ENCODE measurements around the gene DYNC1I2.

The DYNC1I2 gene

DNA sequence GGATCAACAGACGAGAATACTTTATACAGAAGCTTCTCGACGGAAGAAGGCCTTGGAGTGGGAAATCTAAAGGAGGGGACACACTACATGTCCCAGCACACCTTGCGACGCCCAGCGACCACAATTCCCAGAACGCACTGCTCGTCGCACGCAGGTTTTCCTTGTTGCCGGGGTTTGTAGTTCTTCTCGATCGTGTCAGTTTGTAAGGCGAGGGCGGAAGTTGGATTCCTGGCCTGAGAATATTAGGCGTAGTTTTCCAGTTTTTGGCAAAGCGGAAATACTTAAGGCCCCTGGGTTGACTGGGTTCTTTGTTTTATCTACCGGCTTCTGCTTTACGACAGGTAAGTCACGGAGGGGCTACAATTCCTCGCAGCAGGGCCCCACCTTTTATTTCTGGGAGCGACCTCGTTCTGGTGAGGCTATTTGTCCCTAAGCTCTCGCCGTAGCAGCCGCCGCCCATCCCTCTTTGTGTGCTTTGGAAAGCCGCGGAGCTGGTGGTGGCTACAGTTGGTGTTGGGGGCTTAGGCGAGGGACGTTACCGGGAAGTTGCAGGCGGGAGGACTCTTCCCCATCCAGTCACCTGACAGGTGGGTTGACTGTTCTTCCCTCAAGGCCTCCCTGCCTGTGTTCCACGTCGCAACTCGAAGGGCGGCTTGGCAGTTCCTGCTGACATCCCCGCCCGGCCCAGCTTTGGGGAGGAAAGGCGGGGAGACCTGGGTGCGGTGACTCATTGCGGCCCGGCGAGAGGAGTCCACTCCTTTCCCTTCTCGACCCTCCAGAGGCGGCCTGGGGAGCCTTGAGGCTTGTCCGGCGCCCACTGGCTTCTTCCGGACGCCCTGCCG is at the start of gene DYNC1I2:
DYNC1I2 (plus strand) TSS at position 183 of the 842 bp plus-strand sequence. CDS start 2,687 bp downstream, outside the sequence.
- peak; percentile 76 for DNase-seq (ENCODE audit: low spot score)

DNA sequence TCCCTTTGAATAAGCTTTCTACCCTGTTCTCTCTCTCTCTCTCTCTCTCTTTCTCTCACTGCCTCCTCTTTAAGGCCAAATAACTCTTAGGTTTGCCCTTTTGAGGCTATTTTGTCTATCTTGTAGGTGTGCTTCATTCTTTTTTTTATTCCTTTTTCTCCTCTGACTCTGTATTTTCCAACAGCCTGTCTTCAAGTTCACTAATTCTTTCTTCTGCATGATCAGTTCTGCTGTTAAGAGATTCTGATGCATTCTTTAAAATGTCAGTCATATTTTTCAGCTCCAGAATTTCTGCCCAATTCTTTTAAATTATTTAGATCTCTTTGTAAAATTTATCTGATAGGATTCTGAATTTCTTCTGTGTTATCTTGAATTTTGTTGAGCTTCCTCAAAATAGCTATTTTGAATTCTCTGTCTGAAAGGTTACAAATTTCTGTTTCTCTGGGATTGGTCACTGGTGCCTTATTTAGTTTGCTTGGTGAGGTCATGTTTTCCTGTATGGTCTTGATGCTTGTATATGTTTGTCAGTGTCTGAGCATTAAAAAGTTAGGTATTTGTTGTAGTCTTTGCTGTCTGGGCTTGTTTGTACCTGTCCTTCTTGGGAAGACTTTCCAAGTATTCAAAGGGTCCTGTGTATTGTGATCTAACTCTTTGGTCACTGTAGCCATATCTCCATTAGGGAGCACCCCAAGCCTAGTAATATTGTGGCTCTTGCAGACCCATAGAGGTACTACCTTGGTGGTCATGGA is 35.4 kb upstream of the DYNC1I2 start:
- DNase-seq (ENCODE audit: low spot score), result no peak

- no peak for DNase-seq (ENCODE audit: low spot score)
These were observed 34.9 kb upstream of the DYNC1I2 start for GRCh38 chr2:171652416-171652785.

DNA sequence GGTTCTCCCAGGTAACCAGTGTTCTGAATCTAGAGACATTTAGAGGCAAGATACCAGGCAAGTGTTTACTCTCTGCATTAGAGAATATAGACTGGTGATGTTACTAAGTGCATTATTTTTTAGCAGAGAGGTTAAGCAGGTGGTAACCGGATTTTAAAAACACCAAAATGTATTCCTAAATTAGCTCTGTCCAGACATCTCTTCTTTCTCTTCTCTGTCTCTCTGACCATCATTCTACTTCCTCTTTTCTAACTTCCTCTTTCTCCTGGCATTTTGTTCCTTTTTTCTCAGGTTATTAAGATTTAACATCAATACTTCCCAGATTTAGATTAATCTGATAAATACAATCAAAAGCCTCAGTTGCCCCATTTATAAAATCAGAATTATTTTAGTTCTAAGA is 31.7 kb upstream of the DYNC1I2 start:
- no peak for DNase-seq (ENCODE audit: low spot score)

GRCh38 chr2:171667041-171667440 is 20.2 kb upstream of the DYNC1I2 start:
- DNase-seq (ENCODE audit: low spot score), result no peak

DNA sequence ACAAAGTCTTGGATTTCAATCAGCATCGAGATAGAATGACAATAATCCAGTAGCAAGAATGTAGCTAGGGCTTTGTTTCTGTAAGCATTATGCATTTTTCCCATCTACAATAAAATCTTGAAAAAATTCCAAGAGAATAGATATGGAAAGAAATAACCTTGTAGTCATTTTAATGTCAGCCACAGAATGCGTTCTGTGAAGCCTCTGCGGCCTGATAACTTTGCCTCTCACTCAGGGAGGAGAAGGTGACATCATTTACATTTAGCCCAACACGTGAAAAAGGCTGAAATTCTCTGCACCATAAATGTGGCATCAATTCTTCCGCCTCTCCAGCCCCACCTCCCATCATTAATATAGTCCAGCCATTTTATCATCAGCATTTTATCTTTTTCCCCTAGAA is 19.1 kb upstream of the DYNC1I2 start:
- no peak for DNase-seq (ENCODE audit: low spot score)

DNA sequence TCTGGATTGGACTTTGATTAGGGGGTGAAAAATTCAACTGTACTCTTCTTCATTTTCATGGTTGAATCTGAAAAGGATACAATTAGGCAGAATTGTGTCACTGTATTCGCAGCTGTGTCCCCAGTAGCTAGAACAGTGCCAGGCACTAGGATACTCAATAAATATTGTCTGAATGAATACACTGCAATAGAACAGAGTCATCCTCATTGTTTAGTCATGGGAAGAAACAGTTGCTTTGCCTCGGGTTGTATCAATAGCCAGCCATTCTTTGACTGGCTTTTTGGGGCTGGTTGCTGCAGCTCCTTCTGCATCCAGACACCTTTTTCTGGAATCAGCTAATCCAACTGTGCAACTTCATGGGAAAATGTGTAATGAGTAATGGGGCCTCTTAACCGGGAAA is 18.1 kb upstream of the DYNC1I2 start:
- no peak for DNase-seq (ENCODE audit: low spot score)

- DNase-seq (ENCODE audit: low spot score), result no peak
These were observed 16.6 kb upstream of the DYNC1I2 start for GRCh38 chr2:171670655-171671054.

GRCh38 chr2:171671867-171672266 is 15.4 kb upstream of the DYNC1I2 start:
- no peak for DNase-seq (ENCODE audit: low spot score)

DNA sequence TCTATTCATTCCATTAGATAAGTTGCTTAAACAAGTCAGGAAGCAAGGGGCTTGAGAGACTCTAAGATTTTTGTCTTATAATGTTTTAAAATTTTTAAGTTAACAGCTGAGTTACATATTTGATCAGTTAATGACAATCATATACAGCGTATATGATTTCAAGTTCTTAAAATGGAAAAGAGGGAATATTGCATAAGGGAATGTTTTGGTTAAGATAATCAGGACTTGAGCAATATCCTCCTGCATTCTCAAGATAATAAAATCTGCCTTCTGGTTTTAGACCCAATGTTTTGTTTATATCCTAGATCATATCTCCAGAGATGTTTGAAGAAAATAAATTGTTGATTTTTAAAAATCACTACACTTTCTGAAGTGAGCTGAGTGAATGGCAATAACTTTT is 13.4 kb upstream of the DYNC1I2 start:
- no peak for DNase-seq (ENCODE audit: low spot score)

- no peak for DNase-seq (ENCODE audit: low spot score)
These were observed 11.4 kb upstream of the DYNC1I2 start for GRCh38 chr2:171675810-171676345.

DNA sequence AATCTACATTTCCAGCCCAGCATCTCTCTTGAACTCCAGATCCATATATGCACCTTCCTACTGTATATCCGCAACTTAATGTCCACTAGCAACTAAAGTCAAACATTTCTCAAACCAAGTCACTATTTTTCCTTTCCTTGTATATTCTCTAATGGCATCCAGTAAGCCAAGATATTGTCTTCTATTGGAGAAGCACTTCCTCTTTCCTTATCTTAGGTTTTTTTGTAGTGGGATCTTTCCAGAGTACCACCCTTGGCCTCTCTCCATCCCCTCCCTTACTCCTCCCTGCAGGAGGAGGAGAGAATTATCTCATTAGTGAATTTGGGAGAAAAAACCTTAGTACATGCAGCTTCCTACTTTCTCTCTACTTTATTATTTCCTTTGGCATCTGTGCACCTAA is 8.7 kb upstream of the DYNC1I2 start:
- DNase-seq (ENCODE audit: low spot score), result no peak

- DNase-seq (ENCODE audit: low spot score), result no peak
These were observed 828 bp downstream of the DYNC1I2 start for GRCh38 chr2:171688129-171688465.

- DNase-seq (ENCODE audit: low spot score), result no peak
These were observed 5.1 kb downstream of the DYNC1I2 start for GRCh38 chr2:171692331-171692730.

DNA sequence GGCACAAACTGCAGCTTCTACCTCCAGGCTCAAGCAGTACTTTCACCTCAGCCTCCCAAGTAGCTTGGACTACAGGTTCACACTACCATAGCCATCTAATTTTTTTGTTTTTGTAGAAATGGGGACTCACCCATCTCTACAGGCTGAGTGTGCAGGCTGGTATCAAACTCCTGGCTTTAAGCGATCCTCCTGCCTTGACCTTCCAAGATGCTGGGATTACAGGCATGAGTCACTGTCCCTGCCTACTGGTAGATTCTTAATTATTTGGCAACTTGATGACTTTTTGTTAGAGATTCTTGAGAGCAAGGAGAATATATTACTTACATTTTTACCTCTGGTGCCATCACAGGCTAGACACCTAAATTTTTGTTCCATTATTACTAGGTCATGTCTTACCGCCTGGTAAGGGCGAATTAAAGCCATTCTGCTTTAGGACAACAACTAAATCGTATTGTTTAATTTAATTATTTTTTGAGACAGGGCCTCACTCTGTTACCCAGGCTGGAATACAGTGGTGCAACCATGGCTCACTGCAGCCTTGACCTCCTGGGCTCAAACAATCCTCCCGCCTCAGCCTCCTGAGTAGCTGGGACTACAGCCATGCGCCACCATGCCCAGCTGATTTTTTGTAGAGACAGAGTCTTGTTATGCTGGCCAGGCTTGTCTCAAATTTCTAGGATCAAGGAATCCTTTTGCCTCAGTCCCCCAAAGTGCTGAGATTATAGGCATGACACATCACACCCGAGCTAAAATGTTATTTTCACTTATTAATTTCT is 15.7 kb downstream of the DYNC1I2 start:
- DNase-seq (ENCODE audit: low spot score), result no peak

DNA sequence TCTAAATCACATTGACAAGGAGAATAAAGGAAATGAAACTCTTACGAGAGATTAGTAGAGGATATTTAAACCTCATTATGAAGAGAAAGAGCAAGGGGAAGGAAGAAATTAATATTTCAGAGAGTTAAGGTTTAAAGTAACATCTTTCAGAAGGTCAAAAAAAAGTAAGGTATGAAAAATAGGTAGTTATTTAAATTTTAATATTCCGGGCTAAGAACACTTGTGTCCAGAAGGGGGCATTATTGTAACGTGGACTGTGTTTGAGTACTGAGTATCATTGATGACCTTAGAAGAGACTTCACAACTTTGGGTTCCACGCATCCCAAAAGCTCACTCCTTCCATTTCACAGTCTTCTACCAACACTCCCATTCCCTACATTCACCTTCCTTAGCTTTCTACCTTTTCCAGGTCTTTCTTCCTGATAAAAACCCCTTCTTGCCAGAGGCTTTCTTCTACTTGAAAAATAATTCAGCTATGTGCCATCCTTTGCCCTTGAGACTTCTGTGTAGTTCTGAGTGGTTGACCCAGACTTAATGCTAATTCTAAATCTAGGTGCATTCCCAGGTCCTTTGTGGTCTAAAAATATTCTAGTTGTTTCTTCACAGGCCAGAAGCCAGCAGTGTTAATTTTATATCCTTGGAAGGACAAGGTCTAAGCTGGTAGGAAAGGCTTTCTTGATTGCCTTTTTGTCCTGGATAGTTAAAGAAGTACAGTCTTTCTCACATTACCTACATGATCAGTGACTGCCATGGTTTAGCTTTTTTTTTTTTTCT is 16.5 kb downstream of the DYNC1I2 start:
- peak; percentile 31 for DNase-seq (ENCODE audit: low spot score)

GRCh38 chr2:171706152-171706803 is 19.0 kb downstream of the DYNC1I2 start:
- peak; percentile 21 for DNase-seq (ENCODE audit: low spot score)

GRCh38 chr2:171707752-171708151 is 20.5 kb downstream of the DYNC1I2 start:
- DNase-seq (ENCODE audit: low spot score), result no peak

- DNase-seq (ENCODE audit: low spot score), result no peak
These were observed 21.9 kb downstream of the DYNC1I2 start for GRCh38 chr2:171709011-171709685.

GRCh38 chr2:171711351-171711750 is 24.1 kb downstream of the DYNC1I2 start:
- DNase-seq (ENCODE audit: low spot score), result no peak

DNA sequence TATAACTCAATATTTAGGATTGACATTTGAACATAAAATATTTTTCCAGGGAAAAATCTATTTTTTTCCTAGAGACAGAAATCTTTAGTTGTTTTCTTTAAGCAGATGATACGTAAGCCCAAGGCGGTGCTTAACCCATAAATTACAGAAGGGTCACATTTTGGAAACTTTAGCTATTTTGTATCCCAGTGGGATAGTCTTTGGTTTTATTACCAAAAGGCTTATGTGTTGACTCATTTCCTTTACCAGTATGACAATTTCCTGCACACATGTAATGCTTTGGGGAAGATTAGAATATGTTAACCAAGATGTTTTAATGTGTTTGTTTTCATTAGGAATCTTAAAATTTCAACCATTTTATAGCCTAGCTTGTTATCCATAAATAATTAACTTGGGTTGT is 24.8 kb downstream of the DYNC1I2 start:
- DNase-seq (ENCODE audit: low spot score), result no peak
